Measurements from ENCODE around the gene GRM5. TPM values are rescaled to one million over a fixed set of nuclear protein-coding genes. Genes with fewer than 3 reads are reported as not detected.

Gene GRM5
- total RNA-seq, 1 experiment from 2014 or later, result 0.03 TPM

DNA sequence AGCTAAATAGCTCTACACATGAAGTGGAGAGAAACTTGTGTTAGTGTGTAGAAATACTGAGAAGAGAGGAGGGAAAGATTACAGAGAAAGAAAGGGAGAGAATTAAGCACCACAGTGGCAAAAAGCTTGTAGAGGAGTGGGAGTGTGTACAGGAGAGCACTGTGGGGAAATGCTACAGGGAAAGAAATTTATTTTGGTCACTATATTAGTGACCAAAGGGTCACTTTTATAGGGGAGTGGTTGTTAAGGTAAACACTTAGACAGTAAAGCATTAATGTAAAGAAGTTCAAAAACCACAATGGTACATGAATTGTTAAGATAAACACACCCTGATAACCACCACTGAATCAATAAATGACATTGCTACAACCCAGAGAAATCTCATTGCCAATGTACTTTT is 421.1 kb downstream of the GRM5 start:
- intact Hi-C loops (cut with micrococcal nuclease; ENCODE audit: unreplicated experiment), result no loop called here
- TF ChIP-seq TCF7L2 (IDR thresholded peaks at IDR 0.05; ENCODE audit: low read depth, low read length), result no peak
- TF ChIP-seq SIN3A (IDR thresholded peaks at IDR 0.05; ENCODE audit: borderline replicate concordance, insufficient read depth, low read depth, low read length), result no peak
- TF ChIP-seq, protein P1, sequence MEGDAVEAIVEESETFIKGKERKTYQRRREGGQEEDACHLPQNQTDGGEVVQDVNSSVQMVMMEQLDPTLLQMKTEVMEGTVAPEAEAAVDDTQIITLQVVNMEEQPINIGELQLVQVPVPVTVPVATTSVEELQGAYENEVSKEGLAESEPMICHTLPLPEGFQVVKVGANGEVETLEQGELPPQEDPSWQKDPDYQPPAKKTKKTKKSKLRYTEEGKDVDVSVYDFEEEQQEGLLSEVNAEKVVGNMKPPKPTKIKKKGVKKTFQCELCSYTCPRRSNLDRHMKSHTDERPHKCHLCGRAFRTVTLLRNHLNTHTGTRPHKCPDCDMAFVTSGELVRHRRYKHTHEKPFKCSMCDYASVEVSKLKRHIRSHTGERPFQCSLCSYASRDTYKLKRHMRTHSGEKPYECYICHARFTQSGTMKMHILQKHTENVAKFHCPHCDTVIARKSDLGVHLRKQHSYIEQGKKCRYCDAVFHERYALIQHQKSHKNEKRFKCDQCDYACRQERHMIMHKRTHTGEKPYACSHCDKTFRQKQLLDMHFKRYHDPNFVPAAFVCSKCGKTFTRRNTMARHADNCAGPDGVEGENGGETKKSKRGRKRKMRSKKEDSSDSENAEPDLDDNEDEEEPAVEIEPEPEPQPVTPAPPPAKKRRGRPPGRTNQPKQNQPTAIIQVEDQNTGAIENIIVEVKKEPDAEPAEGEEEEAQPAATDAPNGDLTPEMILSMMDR (IDR thresholded peaks at IDR 0.05), result no peak
- no peak for TF ChIP-seq POLR2AphosphoS5 (IDR thresholded peaks at IDR 0.05; ENCODE audit: low read depth, low read length)
- TF ChIP-seq, protein P2, sequence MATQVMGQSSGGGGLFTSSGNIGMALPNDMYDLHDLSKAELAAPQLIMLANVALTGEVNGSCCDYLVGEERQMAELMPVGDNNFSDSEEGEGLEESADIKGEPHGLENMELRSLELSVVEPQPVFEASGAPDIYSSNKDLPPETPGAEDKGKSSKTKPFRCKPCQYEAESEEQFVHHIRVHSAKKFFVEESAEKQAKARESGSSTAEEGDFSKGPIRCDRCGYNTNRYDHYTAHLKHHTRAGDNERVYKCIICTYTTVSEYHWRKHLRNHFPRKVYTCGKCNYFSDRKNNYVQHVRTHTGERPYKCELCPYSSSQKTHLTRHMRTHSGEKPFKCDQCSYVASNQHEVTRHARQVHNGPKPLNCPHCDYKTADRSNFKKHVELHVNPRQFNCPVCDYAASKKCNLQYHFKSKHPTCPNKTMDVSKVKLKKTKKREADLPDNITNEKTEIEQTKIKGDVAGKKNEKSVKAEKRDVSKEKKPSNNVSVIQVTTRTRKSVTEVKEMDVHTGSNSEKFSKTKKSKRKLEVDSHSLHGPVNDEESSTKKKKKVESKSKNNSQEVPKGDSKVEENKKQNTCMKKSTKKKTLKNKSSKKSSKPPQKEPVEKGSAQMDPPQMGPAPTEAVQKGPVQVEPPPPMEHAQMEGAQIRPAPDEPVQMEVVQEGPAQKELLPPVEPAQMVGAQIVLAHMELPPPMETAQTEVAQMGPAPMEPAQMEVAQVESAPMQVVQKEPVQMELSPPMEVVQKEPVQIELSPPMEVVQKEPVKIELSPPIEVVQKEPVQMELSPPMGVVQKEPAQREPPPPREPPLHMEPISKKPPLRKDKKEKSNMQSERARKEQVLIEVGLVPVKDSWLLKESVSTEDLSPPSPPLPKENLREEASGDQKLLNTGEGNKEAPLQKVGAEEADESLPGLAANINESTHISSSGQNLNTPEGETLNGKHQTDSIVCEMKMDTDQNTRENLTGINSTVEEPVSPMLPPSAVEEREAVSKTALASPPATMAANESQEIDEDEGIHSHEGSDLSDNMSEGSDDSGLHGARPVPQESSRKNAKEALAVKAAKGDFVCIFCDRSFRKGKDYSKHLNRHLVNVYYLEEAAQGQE (IDR thresholded peaks at IDR 0.05; ENCODE audit: insufficient read depth in 1 of 2, low read depth in 2 of 2, low read length in 1 of 2), result no peak
- in situ Hi-C loops (cut with HindIII; ENCODE audit: low pct_unique_long_range_greater_than_20kb, low sequenced_read_pairs), result no loop called here
- ATAC-seq (no peak), DNase-seq (ENCODE audit: low read depth, low spot score) (no peak)
- Histone ChIP-seq H3K4me1 (ENCODE audit: control insufficient read depth, insufficient read depth, low read length) (no peaks in the 10 kb centered on the region), H3K27me3 (ENCODE audit: control insufficient read depth, insufficient read depth, low read length) (no peaks in the 10 kb centered on the region), H3K4me3 (ENCODE audit: low read depth in 2 of 2, low read length in 2 of 2) (no peak overlapping the region), H3K36me3 (ENCODE audit: control insufficient read depth, insufficient read depth, low read length) (no peaks in the 10 kb centered on the region), H3K27ac (ENCODE audit: low read length) (no peak overlapping the region), H3K9me3 (ENCODE audit: control insufficient read depth, insufficient read depth, low read depth, low read length) (no peaks in the 10 kb centered on the region)
- ChIA-PET CTCF (no interaction called here), POLR2A (no interaction called here)
- BruUV-seq (replicated peaks), result no TSS peak

DNA sequence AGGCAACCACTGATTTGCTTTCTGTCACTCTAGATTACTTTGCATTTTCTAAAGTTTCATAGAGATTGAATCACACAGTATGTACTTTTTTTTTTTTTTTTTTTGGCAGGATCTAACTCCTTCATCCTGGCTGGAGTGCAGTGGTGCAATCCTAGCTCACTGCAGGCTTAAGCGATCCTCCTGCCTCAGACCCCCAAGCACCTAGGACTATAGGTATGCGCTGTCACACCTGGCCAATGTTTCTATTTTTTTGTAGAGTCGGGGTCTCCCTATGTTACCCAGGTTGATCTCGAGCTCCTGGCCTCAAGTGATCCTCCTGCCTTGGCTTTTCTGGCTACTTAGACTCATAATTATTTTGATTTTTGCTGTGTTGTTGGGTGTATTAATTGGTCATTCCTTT is 433.6 kb downstream of the GRM5 start:
- no peak for ATAC-seq
- ChIA-PET CTCF (no interaction called here), POLR2A (no interaction called here)
- no peak for DNase-seq (ENCODE audit: low read depth, low spot score)
- in situ Hi-C loops (cut with HindIII; ENCODE audit: low pct_unique_long_range_greater_than_20kb, low sequenced_read_pairs), result no loop called here
- no peaks in the 10 kb centered on the region for H3K27me3 ChIP-seq (ENCODE audit: control insufficient read depth, insufficient read depth, low read length)
- H3K4me1 ChIP-seq (ENCODE audit: control insufficient read depth, insufficient read depth, low read length), result no peaks in the 10 kb centered on the region
- no peak overlapping the region for H3K4me3 ChIP-seq (ENCODE audit: low read depth in 2 of 2, low read length in 2 of 2)
- H3K9me3 ChIP-seq (ENCODE audit: control insufficient read depth, insufficient read depth, low read depth, low read length), result no peaks in the 10 kb centered on the region
- H3K27ac ChIP-seq (ENCODE audit: low read length), result no peak overlapping the region
- TF ChIP-seq SIN3A (IDR thresholded peaks at IDR 0.05; ENCODE audit: borderline replicate concordance, insufficient read depth, low read depth, low read length) (no peak), TCF7L2 (IDR thresholded peaks at IDR 0.05; ENCODE audit: low read depth, low read length) (no peak), POLR2AphosphoS5 (IDR thresholded peaks at IDR 0.05; ENCODE audit: low read depth, low read length) (no peak)
- TF ChIP-seq, protein P2 (IDR thresholded peaks at IDR 0.05; ENCODE audit: insufficient read depth in 1 of 2, low read depth in 2 of 2, low read length in 1 of 2), result no peak
- TF ChIP-seq, protein P1 (IDR thresholded peaks at IDR 0.05), result no peak
- intact Hi-C loops (cut with micrococcal nuclease; ENCODE audit: unreplicated experiment), result no loop called here
- no peaks in the 10 kb centered on the region for H3K36me3 ChIP-seq (ENCODE audit: control insufficient read depth, insufficient read depth, low read length)
- BruUV-seq (replicated peaks), result no TSS peak

Data from Panc1 (cell line).